GM12864 (cell line): ENCODE results near the gene HTRA1.

ENCODE experiments used
- DNase-seq: peaks from one replicate; pipeline ENCODE4 v3.0.0-alpha.2; 2011; ENCODE audit warnings: low read depth
- H3K4me3 ChIP-seq: 2 replicates; pipeline ENCODE4 v1.5.1; 2011; ENCODE audit warnings: mild to moderate bottlenecking, low read depth, low read length, control low read depth
- TF ChIP-seq, protein P1 (sequence below): IDR thresholded peaks from 2 replicates; pipeline ENCODE4 v1.5.1; 2011; ENCODE audit warnings: low read depth, mild to moderate bottlenecking, moderate library complexity, low read length, control low read depth, inconsistent platforms; ENCODE audit errors: missing control alignments

Gene HTRA1

DNA sequence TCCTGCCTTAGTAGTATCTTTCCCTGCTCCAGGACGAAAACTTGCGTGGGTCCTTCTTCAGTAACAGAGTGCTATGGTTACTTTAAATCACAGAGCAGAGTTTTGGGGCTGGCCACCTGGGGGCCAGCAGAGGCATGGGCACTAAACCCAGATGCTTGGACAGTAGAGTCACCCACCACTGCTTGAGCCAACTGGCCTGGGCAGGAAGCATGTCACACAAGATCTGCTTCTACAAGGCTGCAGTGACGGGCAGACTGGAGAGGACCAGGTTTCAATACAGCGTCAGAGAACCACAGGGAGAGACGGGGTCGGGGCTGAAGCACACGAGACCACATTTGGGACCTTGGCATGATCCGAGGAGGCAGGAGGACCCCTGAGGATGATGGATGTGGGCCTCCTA lies 84.9 kb downstream of the HTRA1 start:
- no peak for DNase-seq
- H3K4me3 ChIP-seq = no peak overlapping the region
- TF ChIP-seq, protein P1, sequence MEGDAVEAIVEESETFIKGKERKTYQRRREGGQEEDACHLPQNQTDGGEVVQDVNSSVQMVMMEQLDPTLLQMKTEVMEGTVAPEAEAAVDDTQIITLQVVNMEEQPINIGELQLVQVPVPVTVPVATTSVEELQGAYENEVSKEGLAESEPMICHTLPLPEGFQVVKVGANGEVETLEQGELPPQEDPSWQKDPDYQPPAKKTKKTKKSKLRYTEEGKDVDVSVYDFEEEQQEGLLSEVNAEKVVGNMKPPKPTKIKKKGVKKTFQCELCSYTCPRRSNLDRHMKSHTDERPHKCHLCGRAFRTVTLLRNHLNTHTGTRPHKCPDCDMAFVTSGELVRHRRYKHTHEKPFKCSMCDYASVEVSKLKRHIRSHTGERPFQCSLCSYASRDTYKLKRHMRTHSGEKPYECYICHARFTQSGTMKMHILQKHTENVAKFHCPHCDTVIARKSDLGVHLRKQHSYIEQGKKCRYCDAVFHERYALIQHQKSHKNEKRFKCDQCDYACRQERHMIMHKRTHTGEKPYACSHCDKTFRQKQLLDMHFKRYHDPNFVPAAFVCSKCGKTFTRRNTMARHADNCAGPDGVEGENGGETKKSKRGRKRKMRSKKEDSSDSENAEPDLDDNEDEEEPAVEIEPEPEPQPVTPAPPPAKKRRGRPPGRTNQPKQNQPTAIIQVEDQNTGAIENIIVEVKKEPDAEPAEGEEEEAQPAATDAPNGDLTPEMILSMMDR = no peak

DNA sequence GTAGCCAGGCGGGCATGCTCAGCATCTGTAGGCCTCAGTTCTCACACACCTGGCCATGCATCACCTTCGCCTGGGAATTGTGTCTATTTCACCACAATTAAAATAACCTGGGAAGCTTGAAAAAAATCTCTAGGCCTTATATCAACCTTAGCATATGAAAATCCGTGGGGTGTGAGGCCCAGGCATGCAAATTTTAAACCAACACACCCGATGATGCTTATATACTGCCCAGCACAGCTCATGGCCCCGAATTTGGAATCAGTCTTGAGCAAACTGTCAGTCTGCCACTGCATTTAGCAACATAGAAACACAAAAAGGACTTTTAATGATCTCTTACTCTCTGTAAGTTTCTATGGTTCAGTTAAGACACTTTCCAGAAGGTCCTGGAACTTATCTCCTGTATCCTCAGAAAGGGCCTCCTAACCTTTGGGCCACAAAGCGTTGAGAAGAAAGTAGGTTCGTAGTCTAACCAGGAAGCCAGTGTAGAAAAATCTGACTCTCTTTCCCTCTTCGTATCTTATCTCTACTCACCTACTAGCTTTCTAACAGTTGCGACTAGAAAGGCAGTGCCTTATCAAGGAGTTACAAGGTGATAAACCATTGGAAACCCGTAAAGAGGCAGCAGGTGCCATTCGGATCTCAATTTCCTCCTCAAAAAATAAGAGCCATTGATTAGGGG lies 87.2 kb downstream of the HTRA1 start:
- no peak overlapping the region for H3K4me3 ChIP-seq
- TF ChIP-seq, protein P1 = no peak
- no peak for DNase-seq

DNA sequence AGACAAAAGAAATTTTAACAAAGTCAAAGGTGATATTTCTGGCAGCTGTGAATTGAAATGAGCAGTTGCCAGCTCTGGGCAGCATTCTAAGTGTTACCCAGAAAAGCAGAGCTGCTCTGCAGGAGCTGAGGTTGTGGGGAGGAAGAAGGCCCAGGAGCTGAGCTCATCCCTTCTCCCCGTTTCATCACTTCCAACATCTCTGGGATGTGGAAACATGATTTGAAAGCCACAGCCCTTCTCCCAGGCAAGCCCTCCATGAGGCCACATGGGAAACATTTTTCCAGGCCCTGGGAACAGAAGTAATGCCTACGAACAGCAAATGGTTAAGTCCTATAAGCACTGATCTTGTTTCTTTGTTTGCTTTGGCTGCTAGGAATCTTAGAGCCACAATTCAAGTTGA lies 88.3 kb downstream of the HTRA1 start:
- H3K4me3 ChIP-seq = no peak overlapping the region
- TF ChIP-seq, protein P1 = no peak
- no peak for DNase-seq

DNA sequence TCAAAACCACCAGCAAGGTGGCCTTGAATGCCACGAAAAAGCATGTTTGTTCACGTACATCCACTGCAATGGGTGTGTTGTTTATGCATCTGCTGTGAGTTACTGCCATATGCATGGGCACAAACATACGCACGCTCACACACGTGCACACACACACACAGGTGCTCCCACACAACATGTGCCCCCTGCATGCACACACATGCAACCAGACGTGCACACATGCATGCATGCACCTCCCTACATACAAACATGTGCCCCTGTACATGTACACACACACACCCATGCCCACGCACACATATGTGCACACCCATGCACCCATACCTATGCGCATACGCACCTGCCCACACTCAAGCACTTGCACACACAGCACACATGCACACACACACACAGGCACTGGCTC lies 89.1 kb downstream of the HTRA1 start:
- DNase-seq = no peak
- TF ChIP-seq, protein P1 = no peak
- H3K4me3 ChIP-seq = no peak overlapping the region

DNA sequence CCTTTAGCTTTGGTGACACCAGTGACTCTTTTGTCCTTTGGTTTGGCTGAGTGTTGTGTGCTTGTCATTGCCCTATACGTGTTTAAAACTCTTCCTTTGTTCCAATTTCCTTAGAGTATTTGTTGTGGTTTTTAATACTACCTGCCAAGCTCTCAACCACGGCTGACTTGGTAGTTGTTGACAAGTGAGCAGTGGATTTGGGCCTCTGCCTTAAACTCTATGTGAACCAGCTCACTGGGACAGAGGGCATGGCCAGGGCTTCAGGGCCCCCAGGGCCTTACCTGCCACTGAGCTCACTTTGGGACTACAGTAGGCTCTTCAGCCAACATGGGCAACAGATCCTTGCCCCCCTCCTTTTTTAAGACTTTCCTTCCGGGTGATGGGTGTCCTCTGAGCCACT lies 89.6 kb downstream of the HTRA1 start:
- DNase-seq = no peak
- TF ChIP-seq, protein P1 = no peak
- no peak overlapping the region for H3K4me3 ChIP-seq

DNA sequence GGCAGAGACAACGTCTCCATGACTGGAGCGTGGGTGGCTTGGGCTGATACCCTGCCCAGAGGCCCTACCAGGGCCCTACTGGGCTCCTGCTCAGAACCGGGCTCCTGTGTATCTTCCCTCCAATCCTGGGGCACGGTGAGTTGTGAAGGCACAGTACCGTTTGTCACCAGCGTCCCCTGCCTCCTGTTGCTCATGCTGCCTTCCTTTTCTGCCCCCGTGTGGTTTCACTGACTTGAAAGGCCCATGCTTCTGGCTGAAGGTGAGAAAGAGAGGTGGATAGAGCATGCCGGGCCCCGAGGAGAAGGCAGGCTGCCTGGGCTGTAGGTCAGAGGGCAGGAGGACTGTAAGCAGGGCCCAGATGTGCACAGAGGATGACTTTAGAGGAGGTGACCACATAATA lies 90.1 kb downstream of the HTRA1 start:
- TF ChIP-seq, protein P1 = peak; percentile 9
- no peak overlapping the region for H3K4me3 ChIP-seq
- DNase-seq = no peak

DNA sequence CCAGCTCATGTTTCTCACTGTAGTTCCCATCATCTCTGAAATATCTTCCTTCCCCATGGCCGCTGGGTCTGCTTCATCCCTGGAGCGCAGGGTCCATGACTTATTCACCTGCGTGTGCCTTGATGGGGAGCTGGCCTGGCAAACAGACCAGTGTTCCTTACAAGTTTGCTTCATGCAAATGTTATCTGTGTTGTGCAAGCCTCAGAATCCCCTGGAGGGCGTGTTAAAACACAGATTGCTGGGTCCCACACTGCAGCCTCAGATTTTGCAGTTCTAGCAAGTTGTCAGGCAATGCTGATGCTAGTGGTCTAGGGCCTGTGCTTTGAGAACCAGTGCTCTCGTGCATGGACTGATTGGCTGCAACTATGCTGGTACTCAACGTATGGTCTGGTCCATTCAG lies 92.0 kb downstream of the HTRA1 start:
- no peak overlapping the region for H3K4me3 ChIP-seq
- TF ChIP-seq, protein P1 = no peak
- DNase-seq = no peak
